A673 (cell line): ENCODE measurements around the gene CAV1.

Experiments used
- EZH2 ChIP-seq: fragments of 200-600 bp; sonication (generic); IDR thresholded peaks from 2 replicates; pipeline ENCODE4 v1.6.1; 2017; ENCODE audit warnings: borderline replicate concordance, low read depth, mild to moderate bottlenecking, mixed read lengths, antibody characterized with exemption, low read length; ENCODE audit not compliant: poor library complexity, severe bottlenecking
- TF ChIP-seq, protein P1 (sequence below): fragments of 300-800, 200-600 bp; sonication (generic); conservative IDR thresholded peaks from 2 replicates; pipeline ENCODE4 v1.5.1; 2017; ENCODE audit warnings: low read depth, mild to moderate bottlenecking, antibody characterized with exemption, low read length, moderate library complexity, mixed read lengths

- TF ChIP-seq EZH2, result no peak
- TF ChIP-seq, protein P1, sequence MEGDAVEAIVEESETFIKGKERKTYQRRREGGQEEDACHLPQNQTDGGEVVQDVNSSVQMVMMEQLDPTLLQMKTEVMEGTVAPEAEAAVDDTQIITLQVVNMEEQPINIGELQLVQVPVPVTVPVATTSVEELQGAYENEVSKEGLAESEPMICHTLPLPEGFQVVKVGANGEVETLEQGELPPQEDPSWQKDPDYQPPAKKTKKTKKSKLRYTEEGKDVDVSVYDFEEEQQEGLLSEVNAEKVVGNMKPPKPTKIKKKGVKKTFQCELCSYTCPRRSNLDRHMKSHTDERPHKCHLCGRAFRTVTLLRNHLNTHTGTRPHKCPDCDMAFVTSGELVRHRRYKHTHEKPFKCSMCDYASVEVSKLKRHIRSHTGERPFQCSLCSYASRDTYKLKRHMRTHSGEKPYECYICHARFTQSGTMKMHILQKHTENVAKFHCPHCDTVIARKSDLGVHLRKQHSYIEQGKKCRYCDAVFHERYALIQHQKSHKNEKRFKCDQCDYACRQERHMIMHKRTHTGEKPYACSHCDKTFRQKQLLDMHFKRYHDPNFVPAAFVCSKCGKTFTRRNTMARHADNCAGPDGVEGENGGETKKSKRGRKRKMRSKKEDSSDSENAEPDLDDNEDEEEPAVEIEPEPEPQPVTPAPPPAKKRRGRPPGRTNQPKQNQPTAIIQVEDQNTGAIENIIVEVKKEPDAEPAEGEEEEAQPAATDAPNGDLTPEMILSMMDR, result no peak
Measured at GRCh38 chr7:116565981-116566380, 41.1 kb downstream of the CAV1 start.
